Tibial nerve (tissue), 4 donors: ENCODE measurements around the gene ZNRF1. TPM values are rescaled to one million over a fixed set of nuclear protein-coding genes. Genes with fewer than 3 reads are reported as not detected.

Experiments
- DNase-seq, 2 donors: peaks; one replicate each; pipeline ENCODE4 v3.0.0-alpha.2; 2019; ENCODE audit warnings: low spot score in 2 of 2
- H3K27ac ChIP-seq, 4 donors: fragments of 200-600 bp; sonication (generic) in 3 of 4; one replicate each; pipeline ENCODE4 v1.5.1; 2017 to 2019; ENCODE audit warnings: mild to moderate bottlenecking in 1 of 4
- H3K27me3 ChIP-seq, 2 donors: fragments of 200-600 bp; sonication (generic) in 1 of 2; one replicate each; pipeline versions ENCODE4 v1.5.1 to v1.6.0; 2017 to 2019
- H3K36me3 ChIP-seq, 3 donors: fragments of 200-600 bp; sonication (generic); one replicate each; pipeline ENCODE4 v1.5.1; 2018 to 2019
- H3K4me1 ChIP-seq, 4 donors: fragments of 200-600 bp; sonication (generic) in 3 of 4; one replicate each; pipeline ENCODE4 v1.5.1; 2017 to 2019
- H3K4me3 ChIP-seq, 4 donors: fragments of 200-600 bp; sonication (generic) in 3 of 4; one replicate each; pipeline ENCODE4 v1.5.1; 2017 to 2019; ENCODE audit warnings: mild to moderate bottlenecking in 1 of 4, moderate library complexity in 1 of 4
- H3K9me3 ChIP-seq, 4 donors: fragments of 200-600 bp; sonication (generic) in 3 of 4; one replicate each; pipeline ENCODE4 v1.5.1; 2017 to 2019
- EP300 ChIP-seq, 2 donors: sonication (generic); formaldehyde crosslinking; IDR thresholded peaks; one replicate each; pipeline ENCODE4 v1.6.1; 2017; ENCODE audit warnings: antibody characterized with exemption in 2 of 2, mild to moderate bottlenecking in 1 of 2
- POLR2A ChIP-seq, 2 donors: fragments of 450-650 bp; IDR thresholded peaks; one replicate each; pipeline ENCODE4 v1.6.1; 2017; ENCODE audit warnings: antibody characterized with exemption in 2 of 2, mild to moderate bottlenecking in 2 of 2, moderate library complexity in 2 of 2
- WGBS, 2 donors: methylation state at CpG; one replicate each; pipeline ENCODE4 v1.1.5; 2018; 5-methylcytosine and 5-hydroxymethylcytosine counted together
- total RNA-seq, 4 donors: library from RNA; depleted of rRNA; stranded (reverse); fragments of >200 nt; gene quantifications; one replicate each; pipeline ENCODE4 v1.1.0, GENCODE V29; 2016
- TF ChIP-seq, protein P1 (sequence below), 5 experiments: fragments of 200-600 bp in 3 of 5; fragments of 450-650 bp in 2 of 5; sonication (generic) in 3 of 5; IDR thresholded peaks; one replicate each; pipeline ENCODE4 v1.5.1; 2016 to 2019; ENCODE audit warnings: antibody characterized with exemption in 5 of 5, mild to moderate bottlenecking in 3 of 5, moderate library complexity in 2 of 5

The ZNRF1 gene
- total RNA-seq, 4 donors from 2014 or later, result 10.3 to 31.4 (median 14.7) TPM

DNA sequence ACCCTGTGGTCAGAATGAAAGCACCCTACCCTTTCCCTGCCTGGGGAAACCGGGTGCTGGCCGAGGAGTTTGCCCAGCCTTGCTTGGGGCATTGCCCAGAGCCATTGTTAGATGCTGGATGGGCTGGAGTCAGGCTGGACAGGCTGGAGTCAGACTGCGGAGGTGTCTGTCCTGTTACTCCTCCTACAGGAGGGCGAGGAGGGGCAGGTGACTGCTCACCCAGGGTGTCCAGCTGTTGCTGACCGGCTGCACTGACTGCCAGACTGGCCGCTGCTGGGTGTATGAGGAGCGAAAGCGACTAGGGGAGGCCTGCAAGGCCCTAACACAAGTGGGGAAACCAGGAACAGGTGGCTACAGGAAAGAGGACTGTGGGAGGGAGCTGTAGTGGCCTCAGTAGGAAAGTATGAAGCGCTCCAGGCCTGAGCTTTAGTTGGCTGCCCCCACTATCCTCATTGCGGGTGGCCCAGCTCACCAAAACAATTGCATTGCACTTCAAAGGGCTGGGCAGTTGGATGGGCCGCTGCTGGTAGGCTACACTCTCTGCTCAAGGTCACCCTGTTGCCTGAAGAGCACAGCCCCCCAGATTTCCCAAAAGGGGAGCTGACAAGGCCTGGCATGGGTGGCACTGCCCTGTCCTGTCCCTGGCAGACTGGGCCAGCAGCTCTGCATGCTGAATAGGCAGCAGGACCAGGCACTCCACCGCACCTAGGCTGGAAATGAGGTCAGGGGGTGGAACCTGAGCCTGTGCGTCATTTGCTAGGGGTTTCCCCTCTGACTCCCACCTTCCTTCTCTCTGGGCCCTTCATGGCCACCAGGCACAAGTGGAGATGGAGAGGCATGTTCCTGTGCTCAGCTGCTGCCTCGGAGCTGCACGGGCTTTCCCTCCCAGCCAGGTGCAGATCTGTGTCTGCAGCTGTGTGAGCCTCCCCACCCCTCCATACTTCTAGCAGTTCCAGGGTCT is 99.4 kb downstream of the ZNRF1 start:
- no peaks in the 10 kb centered on the region for H3K27me3 ChIP-seq
- peaks cover 0 to 9% (median 0%) of the 10 kb centered on the region in 3 donors for H3K36me3 ChIP-seq
- DNase-seq, result no peak
- H3K9me3 ChIP-seq, result no peaks in the 10 kb centered on the region
- 76% methylated on average over 14 to 15 of the region's 15 CpGs for WGBS, 2 donors
- TF ChIP-seq EP300 (IDR thresholded peaks at IDR 0.05), result no peak
- TF ChIP-seq, protein P1, sequence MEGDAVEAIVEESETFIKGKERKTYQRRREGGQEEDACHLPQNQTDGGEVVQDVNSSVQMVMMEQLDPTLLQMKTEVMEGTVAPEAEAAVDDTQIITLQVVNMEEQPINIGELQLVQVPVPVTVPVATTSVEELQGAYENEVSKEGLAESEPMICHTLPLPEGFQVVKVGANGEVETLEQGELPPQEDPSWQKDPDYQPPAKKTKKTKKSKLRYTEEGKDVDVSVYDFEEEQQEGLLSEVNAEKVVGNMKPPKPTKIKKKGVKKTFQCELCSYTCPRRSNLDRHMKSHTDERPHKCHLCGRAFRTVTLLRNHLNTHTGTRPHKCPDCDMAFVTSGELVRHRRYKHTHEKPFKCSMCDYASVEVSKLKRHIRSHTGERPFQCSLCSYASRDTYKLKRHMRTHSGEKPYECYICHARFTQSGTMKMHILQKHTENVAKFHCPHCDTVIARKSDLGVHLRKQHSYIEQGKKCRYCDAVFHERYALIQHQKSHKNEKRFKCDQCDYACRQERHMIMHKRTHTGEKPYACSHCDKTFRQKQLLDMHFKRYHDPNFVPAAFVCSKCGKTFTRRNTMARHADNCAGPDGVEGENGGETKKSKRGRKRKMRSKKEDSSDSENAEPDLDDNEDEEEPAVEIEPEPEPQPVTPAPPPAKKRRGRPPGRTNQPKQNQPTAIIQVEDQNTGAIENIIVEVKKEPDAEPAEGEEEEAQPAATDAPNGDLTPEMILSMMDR (IDR thresholded peaks at IDR 0.05), result no peak
- TF ChIP-seq POLR2A (IDR thresholded peaks at IDR 0.05), result no peak
- peak overlapping the region in 1 of 4 donors; percentile 3 for H3K27ac ChIP-seq
- H3K4me3 ChIP-seq, result no peak overlapping the region
- peaks cover 0 to 46% (median 10%) of the 10 kb centered on the region in 4 donors for H3K4me1 ChIP-seq

DNA sequence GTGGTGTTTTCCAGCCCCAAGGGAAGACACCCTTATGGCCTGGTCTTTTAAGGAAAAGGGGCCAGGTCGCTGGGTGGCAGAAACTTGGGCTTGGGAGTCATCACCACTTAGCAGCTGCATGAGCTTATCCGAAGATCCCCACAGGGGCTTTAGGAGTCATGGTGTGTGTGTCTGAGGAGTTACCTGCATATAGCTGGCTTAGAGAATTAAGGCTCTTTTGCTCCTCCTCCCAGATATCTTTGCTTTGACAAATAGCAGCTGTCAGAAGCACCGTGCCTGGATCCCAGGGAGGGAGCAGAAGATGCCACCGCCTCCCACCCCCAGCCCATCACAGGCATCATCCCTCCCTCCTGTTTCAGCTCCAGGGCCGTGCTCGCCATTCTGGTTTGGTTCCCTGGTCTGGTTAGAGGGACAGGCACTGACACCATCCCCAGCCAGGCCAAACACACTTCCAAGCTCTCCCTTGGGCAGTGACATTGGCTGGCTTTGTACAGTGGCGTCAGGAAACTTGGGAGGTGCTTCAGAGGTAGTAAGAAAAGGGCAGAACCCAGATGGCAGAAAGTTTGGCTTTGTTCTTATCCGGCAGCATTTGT is 100.3 kb downstream of the ZNRF1 start:
- TF ChIP-seq POLR2A (IDR thresholded peaks at IDR 0.05), result no peak
- TF ChIP-seq, protein P1 (IDR thresholded peaks at IDR 0.05), result no peak
- TF ChIP-seq EP300 (IDR thresholded peaks at IDR 0.05), result no peak
- Histone ChIP-seq H3K27ac (peak overlapping the region in 2 of 4 donors; percentile 3 to 12), H3K27me3 (no peaks in the 10 kb centered on the region), H3K36me3 (peaks cover 0 to 1% (median 0%) of the 10 kb centered on the region in 3 donors), H3K9me3 (no peaks in the 10 kb centered on the region), H3K4me1 (peaks cover 0 to 46% (median 10%) of the 10 kb centered on the region in 4 donors), H3K4me3 (no peak overlapping the region)
- 63 to 68% methylated on average over 8 of the region's 8 CpGs for WGBS, 2 donors
- no peak for DNase-seq

DNA sequence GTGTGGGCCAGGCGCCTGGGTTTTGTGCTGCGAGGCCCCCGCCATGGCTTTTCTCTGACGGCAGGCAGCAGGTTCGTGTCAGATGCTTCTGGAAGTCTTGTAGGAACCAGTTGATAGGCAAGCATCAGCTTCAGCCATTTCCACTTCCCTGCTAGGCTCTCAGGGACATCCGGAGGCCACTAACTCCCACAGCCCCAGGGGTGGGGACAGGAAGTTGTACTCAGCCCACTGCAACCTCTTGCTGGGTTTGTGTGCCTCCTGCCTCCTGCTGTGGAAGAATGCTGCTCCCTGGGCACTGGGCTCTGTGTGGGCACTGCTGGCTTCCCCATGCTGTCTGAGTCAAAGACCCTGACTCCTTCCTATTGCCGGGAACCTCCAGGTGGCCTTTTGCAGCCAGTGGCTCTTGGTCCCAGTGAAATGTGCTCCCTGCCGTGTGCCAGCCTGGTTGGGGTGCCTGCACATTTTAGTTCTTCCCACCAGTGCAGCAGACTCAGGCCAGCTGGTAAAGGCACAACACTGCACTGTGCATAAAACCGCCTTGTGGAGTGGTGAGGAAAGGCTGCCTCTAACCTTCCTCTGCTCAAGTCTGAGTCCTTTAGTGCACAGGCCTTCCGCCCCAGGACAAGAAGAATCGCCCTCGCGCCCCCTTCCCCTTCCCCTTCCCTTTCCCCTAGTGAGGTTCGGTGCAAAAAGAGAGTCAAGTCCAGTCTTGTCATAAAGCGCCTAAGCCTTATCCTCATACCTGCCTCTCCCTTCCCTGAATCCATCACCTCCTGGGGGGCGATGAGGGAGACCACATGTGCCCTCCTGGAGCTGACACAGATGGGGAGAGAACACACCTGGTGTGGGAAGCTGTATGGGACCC is 101.1 kb downstream of the ZNRF1 start:
- Histone ChIP-seq H3K9me3 (no peaks in the 10 kb centered on the region), H3K27me3 (no peaks in the 10 kb centered on the region), H3K27ac (peak overlapping the region in 2 of 4 donors; percentile 12 to 43), H3K4me1 (peaks cover 0 to 50% (median 11%) of the 10 kb centered on the region in 4 donors), H3K4me3 (no peak overlapping the region), H3K36me3 (no peaks in the 10 kb centered on the region)
- TF ChIP-seq POLR2A (IDR thresholded peaks at IDR 0.05), result no peak
- TF ChIP-seq EP300 (IDR thresholded peaks at IDR 0.05), result no peak
- TF ChIP-seq, protein P1 (IDR thresholded peaks at IDR 0.05), result no peak
- DNase-seq, result no peak
- 68 to 74% methylated on average over 15 to 16 of the region's 16 CpGs for WGBS, 2 donors

DNA sequence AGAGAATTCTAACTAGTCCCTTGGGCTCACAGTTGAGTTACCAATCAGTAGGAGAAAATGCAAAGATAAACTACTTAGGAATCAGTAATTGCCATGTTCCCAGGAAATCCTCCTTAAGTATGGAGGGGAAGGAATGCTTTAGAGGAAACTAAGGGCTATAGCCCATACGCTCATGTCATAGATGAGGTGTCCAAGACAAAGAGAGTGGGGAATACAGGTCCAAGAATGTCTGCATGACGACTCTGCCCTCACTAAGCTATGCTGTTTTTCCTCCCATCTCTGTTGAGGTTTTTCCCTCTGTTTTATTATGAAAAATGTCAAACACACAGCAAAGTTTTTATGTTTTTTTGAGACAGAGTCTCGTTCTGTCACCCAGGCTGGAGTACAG is 101.8 kb downstream of the ZNRF1 start:
- DNase-seq, result no peak
- no peak overlapping the region for H3K4me3 ChIP-seq
- peaks cover 0 to 55% (median 15%) of the 10 kb centered on the region in 4 donors for H3K4me1 ChIP-seq
- no peak overlapping the region for H3K27ac ChIP-seq
- no peaks in the 10 kb centered on the region for H3K27me3 ChIP-seq
- H3K9me3 ChIP-seq, result no peaks in the 10 kb centered on the region
- WGBS, 2 donors, result 85 to 90% methylated on average over 3 of the region's 3 CpGs
- no peaks in the 10 kb centered on the region for H3K36me3 ChIP-seq
- TF ChIP-seq, protein P1 (IDR thresholded peaks at IDR 0.05), result no peak
- no peak for TF ChIP-seq EP300 (IDR thresholded peaks at IDR 0.05)
- no peak for TF ChIP-seq POLR2A (IDR thresholded peaks at IDR 0.05)
